ENCODE data around the gene GCNT2.

DNA sequence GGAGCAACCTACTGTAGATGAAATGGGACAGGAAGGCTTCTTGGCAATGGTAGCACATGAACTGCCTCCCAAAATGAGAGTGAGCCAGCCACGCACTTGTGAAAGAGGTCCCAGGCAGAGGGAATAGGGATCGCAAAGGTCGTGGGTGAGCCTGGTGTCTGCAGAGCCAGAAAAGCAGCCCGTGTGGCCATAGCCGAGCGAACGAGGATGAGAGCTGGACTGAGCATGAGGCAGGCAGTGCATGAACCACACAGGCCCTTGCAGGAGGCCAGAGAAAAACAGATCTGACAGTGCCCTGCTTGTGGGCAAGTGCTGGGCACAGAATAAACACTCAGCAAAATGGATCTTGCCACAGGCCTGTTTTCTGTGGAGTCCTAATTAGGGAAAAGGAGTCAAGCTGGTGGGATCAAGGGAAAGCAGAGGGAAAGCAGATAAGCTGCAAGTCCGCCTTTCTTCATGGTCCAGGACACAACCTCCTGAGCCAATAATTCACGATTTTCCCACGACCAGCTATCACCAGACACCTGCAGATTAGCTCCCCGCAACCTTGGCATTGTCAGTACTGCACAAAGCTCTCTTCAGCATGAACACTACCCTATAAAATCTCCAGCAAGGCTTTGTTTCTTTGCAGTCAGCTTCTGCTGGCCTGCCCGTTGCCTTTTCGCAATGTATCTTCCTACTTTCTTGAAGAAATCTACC lies 44.0 kb downstream of the GCNT2 start:
- TF ChIP-seq POLR2AphosphoS5 (IDR thresholded peaks at IDR 0.05), result no peak
- TF ChIP-seq, protein P1, sequence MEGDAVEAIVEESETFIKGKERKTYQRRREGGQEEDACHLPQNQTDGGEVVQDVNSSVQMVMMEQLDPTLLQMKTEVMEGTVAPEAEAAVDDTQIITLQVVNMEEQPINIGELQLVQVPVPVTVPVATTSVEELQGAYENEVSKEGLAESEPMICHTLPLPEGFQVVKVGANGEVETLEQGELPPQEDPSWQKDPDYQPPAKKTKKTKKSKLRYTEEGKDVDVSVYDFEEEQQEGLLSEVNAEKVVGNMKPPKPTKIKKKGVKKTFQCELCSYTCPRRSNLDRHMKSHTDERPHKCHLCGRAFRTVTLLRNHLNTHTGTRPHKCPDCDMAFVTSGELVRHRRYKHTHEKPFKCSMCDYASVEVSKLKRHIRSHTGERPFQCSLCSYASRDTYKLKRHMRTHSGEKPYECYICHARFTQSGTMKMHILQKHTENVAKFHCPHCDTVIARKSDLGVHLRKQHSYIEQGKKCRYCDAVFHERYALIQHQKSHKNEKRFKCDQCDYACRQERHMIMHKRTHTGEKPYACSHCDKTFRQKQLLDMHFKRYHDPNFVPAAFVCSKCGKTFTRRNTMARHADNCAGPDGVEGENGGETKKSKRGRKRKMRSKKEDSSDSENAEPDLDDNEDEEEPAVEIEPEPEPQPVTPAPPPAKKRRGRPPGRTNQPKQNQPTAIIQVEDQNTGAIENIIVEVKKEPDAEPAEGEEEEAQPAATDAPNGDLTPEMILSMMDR (IDR thresholded peaks at IDR 0.05), result no peak

Data from upper lobe of left lung (tissue), 4 donors.